ENCODE results near the gene PDE4D. TPM values are rescaled to one million over a fixed set of nuclear protein-coding genes. Genes with fewer than 3 reads are reported as not detected.

The PDE4D gene
- total and polyA plus RNA-seq, 2 donors (not counting 3 experiments of a cell fraction or from before 2014, with no cell fraction given) = 34.5 to 51.2 TPM

DNA sequence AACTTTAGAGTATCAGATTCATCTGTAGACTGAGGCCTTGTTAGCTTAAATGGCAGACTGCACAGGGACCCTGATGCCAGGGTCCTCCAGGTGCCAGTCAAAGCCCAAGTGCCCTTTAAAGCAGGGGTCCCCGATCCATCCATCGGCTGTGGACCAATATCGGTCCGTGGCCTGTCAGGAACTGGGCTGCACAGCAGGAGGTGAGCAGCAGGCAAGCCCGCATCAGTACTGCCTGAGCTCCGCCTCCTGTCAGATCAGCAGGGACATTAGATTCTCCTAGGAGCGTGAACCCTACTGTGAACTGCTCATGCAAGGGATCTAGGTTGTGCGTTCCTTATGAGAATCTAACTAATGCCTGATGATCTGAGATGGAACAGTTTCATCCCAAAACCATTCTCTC is 907.2 kb downstream of the PDE4D start:
- FAIRE-seq (no peak), DNase-seq (ENCODE audit: low read depth, low spot score) (no peak)
- no peaks in the 10 kb centered on the region for H4K20me1 ChIP-seq (replicated peaks; ENCODE audit: control insufficient read depth, extremely low read depth, insufficient read depth, low read length)
- H3K4me2 ChIP-seq (ENCODE audit: insufficient read depth, low read length) = no peak overlapping the region
- ChIA-PET CTCF (interaction anchor here (0.9 kb wide), 1 partner anchor 9 kb away, joined by 5 read pairs; no protein-coding TSS in a partner anchor), POLR2A (no interaction called here)
- H3K4me3 ChIP-seq (replicated peaks in 1 of 3; ENCODE audit: insufficient read depth in 1 of 3, low read depth in 1 of 3, low read length in 3 of 3) = no peak overlapping the region
- no peak overlapping the region for H3K27ac ChIP-seq (ENCODE audit: insufficient read depth, low read depth, low read length)
- TF ChIP-seq POLR2AphosphoS5 (IDR thresholded peaks at IDR 0.05; ENCODE audit: insufficient read depth, low read depth, low read length) = no peak
- no peak for TF ChIP-seq POLR2A (IDR thresholded peaks at IDR 0.05; ENCODE audit: low read depth, low read length)
- no peak for TF ChIP-seq JUN (IDR thresholded peaks at IDR 0.05; ENCODE audit: borderline replicate concordance, insufficient read depth, insufficient read length, low read depth)
- no peak for TF ChIP-seq FOS (IDR thresholded peaks at IDR 0.05; ENCODE audit: borderline replicate concordance, insufficient read depth, low read length)
- TF ChIP-seq MYC (IDR thresholded peaks at IDR 0.05; ENCODE audit: low read depth, low read length) = no peak
- no peak for TF ChIP-seq EZH2 (IDR thresholded peaks at IDR 0.05; ENCODE audit: borderline replicate concordance, low read depth, low read length, severe bottlenecking)
- no peak for TF ChIP-seq GATA2 (IDR thresholded peaks at IDR 0.05; ENCODE audit: insufficient read depth, insufficient read length, low read depth, low read length)
- no peak for TF ChIP-seq MAX (IDR thresholded peaks at IDR 0.05; ENCODE audit: insufficient read depth, insufficient read length)
- no peak for TF ChIP-seq CTCF (IDR thresholded peaks at IDR 0.05; ENCODE audit: extremely low read depth in 1 of 2, insufficient read depth in 1 of 2, low read depth in 1 of 2, low read length in 2 of 2)
- H3K27me3 ChIP-seq (ENCODE audit: control insufficient read depth in 2 of 2, insufficient read depth in 2 of 2, low read length in 2 of 2) = no peaks in the 10 kb centered on the region
- no TSS peak for BruUV-seq (replicated peaks)
- H2AFZ ChIP-seq (ENCODE audit: low read depth, low read length) = no peak overlapping the region
- dilution Hi-C loops (cut with MboI; ENCODE audit: extremely low pct_ligation_motif_present, low sequenced_read_pairs) = no loop called here
- no peak overlapping the region for H3K9ac ChIP-seq (replicated peaks; ENCODE audit: extremely low read depth, insufficient read depth, low read length)
- no peaks in the 10 kb centered on the region for H3K4me1 ChIP-seq (ENCODE audit: control insufficient read depth, extremely low read depth, insufficient read depth, low read length)
- no peaks in the 10 kb centered on the region for H3K9me3 ChIP-seq (replicated peaks; ENCODE audit: control insufficient read depth, insufficient read depth, low read length)
- H3K36me3 ChIP-seq (ENCODE audit: control insufficient read depth in 2 of 2, extremely low read depth in 1 of 2, insufficient read depth in 2 of 2, low read length in 2 of 2) = peaks cover 0 to 2% of the 10 kb centered on the region in 2 experiments
- no peaks in the 10 kb centered on the region for H3K9me1 ChIP-seq (replicated peaks; ENCODE audit: control insufficient read depth, extremely low read depth, insufficient read depth, low read length)
- intact Hi-C loops (cut with micrococcal nuclease) = no loop called here
- H3K79me2 ChIP-seq (ENCODE audit: control insufficient read depth, insufficient read depth, low read length) = no peaks in the 10 kb centered on the region

All from endothelial cell of umbilical vein (primary cell).